A549 (cell line): Measurements from ENCODE around the gene LPO. TPM values are rescaled to one million over a fixed set of nuclear protein-coding genes. Genes with fewer than 3 reads are reported as not detected.

Experiments used
- ATAC-seq, 2 experiments: fragments of 200-7000 bp in 1 of 2; fragments of >200 bp in 1 of 2; cut with Nextera tagmentation in 1 of 2; cut with Tn5 transposase in 1 of 2; 3 replicates each; pipeline versions ENCODE4 v1.8.0 to v1.9.1; 2018 to 2020; ENCODE audit warnings: mild to moderate bottlenecking in 1 of 2, moderate library complexity in 1 of 2
- CTCF ChIA-PET: fragments of 300-600 bp; sonication (Branson Sonifier 250); formaldehyde crosslinking; extraction: SDS; loops from one replicate; lab custom pipeline; 2021; ENCODE audit warnings: antibody characterized with exemption, inconsistent platforms; lab: Yijun Ruan, JAX
- POLR2A ChIA-PET: fragments of 350-600 bp; formaldehyde crosslinking; extraction: SDS; loops from one replicate; lab custom pipeline; 2021; ENCODE audit warnings: antibody characterized with exemption, inconsistent platforms; lab: Yijun Ruan, JAX
- DNase-seq, 2 experiments: peaks; one replicate each; pipeline versions ENCODE4 v3.0.0 to v3.0.0-alpha.2; 2011 to 2016; ENCODE audit warnings: low read depth in 1 of 2, low spot score in 1 of 2
- FAIRE-seq: peaks from 2 replicates; lab custom pipeline; 2011; peaks lifted over from hg19 to GRCh38; lab: Jason Lieb, UNC
- H3K27ac ChIP-seq, 2 experiments: fragments of >200 bp; sonication (Bioruptor Twin); formaldehyde crosslinking; 3 replicates each; pipeline ENCODE4 v1.5.1; 2016 to 2017
- H3K4me1 ChIP-seq: fragments of >200 bp; sonication (Bioruptor Twin); formaldehyde crosslinking; 3 replicates; pipeline ENCODE4 v1.6.1; 2016
- H3K4me2 ChIP-seq: fragments of >200 bp; sonication (Bioruptor Twin); formaldehyde crosslinking; 3 replicates; pipeline ENCODE4 v1.6.1; 2016
- H3K4me3 ChIP-seq: fragments of >200 bp; sonication (Bioruptor Twin); formaldehyde crosslinking; 3 replicates; pipeline ENCODE4 v1.5.1; 2016
- H3K9me3 ChIP-seq: fragments of >200 bp; sonication (Bioruptor Twin); formaldehyde crosslinking; 3 replicates; pipeline ENCODE4 v1.6.1; 2016
- ATOH8 ChIP-seq: fragments of 250-450 bp; sonication (Bioruptor Pico); IDR thresholded peaks from 2 replicates; pipeline ENCODE4 v1.5.0; 2020; ENCODE audit warnings: low read depth, mild to moderate bottlenecking, moderate library complexity
- E2F6 ChIP-seq: IDR thresholded peaks from 2 replicates; pipeline ENCODE4 v1.6.1; 2012; ENCODE audit warnings: low read depth, borderline replicate concordance
- EHF ChIP-seq: fragments of 250-450 bp; sonication (Bioruptor Pico); IDR thresholded peaks from 2 replicates; pipeline ENCODE4 v1.5.0; 2020; ENCODE audit warnings: mild to moderate bottlenecking
- EP300 ChIP-seq, 2 experiments: fragments of >200 bp; sonication (Bioruptor Twin); formaldehyde crosslinking; IDR thresholded peaks; 2 replicates in 1 of 2; 3 replicates in 1 of 2; pipeline ENCODE4 v1.6.1; 2016 to 2017
- ESRRA ChIP-seq: fragments of 150-350 bp; IDR thresholded peaks from 2 replicates; pipeline ENCODE4 v1.6.1; 2014; ENCODE audit warnings: mild to moderate bottlenecking, low read length, borderline replicate concordance
- FOSB ChIP-seq: fragments of 250-450 bp; sonication (Bioruptor Pico); IDR thresholded peaks from 2 replicates; pipeline ENCODE4 v1.5.0; 2020; ENCODE audit warnings: mild to moderate bottlenecking, moderate library complexity
- FOSL2 ChIP-seq, 2 experiments: fragments of 450-650 bp in 1 of 2; fragments of >200 bp in 1 of 2; sonication (Bioruptor Twin) in 1 of 2; formaldehyde crosslinking; IDR thresholded peaks; 2 replicates each; pipeline versions ENCODE4 v1.5.0 to v1.6.1; 2016 to 2020; ENCODE audit warnings: mild to moderate bottlenecking in 1 of 2, moderate library complexity in 1 of 2
- HDAC2 ChIP-seq: fragments of 200-600 bp; sonication (generic); IDR thresholded peaks from 2 replicates; pipeline ENCODE4 v1.6.1; 2016
- HES2 ChIP-seq: fragments of >200 bp; sonication (Bioruptor Twin); formaldehyde crosslinking; IDR thresholded peaks from 2 replicates; pipeline ENCODE4 v1.6.1; 2016
- HOXA7 ChIP-seq: fragments of 250-450 bp; sonication (Bioruptor Pico); IDR thresholded peaks from 2 replicates; pipeline ENCODE4 v1.5.0; 2020; ENCODE audit warnings: mild to moderate bottlenecking, moderate library complexity
- HOXB5 ChIP-seq: fragments of 250-450 bp; sonication (Bioruptor Pico); IDR thresholded peaks from 2 replicates; pipeline ENCODE4 v1.5.0; 2020; ENCODE audit warnings: mild to moderate bottlenecking, moderate library complexity
- KDM1A ChIP-seq: fragments of 200-600 bp; sonication (generic); IDR thresholded peaks from 2 replicates; pipeline ENCODE4 v1.6.1; 2016; ENCODE audit warnings: low read depth, mild to moderate bottlenecking
- MAZ ChIP-seq: fragments of 150-350 bp; IDR thresholded peaks from 2 replicates; pipeline ENCODE4 v1.6.1; 2014; ENCODE audit warnings: antibody characterized with exemption, low read depth, low read length, borderline replicate concordance
- NR3C1 ChIP-seq: fragments of >200 bp; sonication (Bioruptor Twin); formaldehyde crosslinking; IDR thresholded peaks from 3 replicates; pipeline ENCODE4 v1.6.1; 2017
- RAD21 ChIP-seq, 2 experiments: fragments of >200 bp in 1 of 2; sonication (Bioruptor Twin) in 1 of 2; formaldehyde crosslinking in 1 of 2; IDR thresholded peaks in 1 of 2; conservative IDR thresholded peaks in 1 of 2; 2 replicates in 1 of 2; 3 replicates in 1 of 2; pipeline ENCODE4 v1.6.1; 2012 to 2018; ENCODE audit warnings: inconsistent platforms in 1 of 2
- RCOR1 ChIP-seq: fragments of 150-350 bp; IDR thresholded peaks from 2 replicates; pipeline ENCODE4 v1.6.1; 2014; ENCODE audit warnings: antibody characterized with exemption, low read length, low read depth
- RNF2 ChIP-seq: fragments of 200-600 bp; sonication (generic); IDR thresholded peaks from 2 replicates; pipeline ENCODE4 v1.6.1; 2016; ENCODE audit warnings: low read depth, mild to moderate bottlenecking, antibody characterized with exemption, moderate library complexity, borderline replicate concordance
- TP53 ChIP-seq: fragments of 250-450 bp; sonication (Bioruptor Pico); IDR thresholded peaks from 2 replicates; pipeline ENCODE4 v1.5.0; 2021; ENCODE audit warnings: mild to moderate bottlenecking, moderate library complexity
- ZNF302 ChIP-seq: fragments of 250-450 bp; sonication (Bioruptor Pico); IDR thresholded peaks from 2 replicates; pipeline ENCODE4 v1.9.0; 2021; ENCODE audit warnings: inconsistent platforms, mild to moderate bottlenecking, moderate library complexity
- WGBS: methylation state at CpG from one replicate; pipeline ENCODE4 v1.1.6; 2017; ENCODE audit errors: missing lambda C conversion rate; 5-methylcytosine and 5-hydroxymethylcytosine counted together
- polyA plus RNA-seq, 4 experiments: library from polyadenylated mRNA; depleted of rRNA in 3 of 4; stranded (reverse); fragments of >200 nt; fragmentation: RNase III in 1 of 4; extraction: RNeasy Plus Mini Kit Qiagen cat#74134 plus additional on column Dnase treatment in 1 of 4; gene quantifications; 2 replicates in 3 of 4; 3 replicates in 1 of 4; pipeline ENCODE4 v1.2.3, GENCODE V29; 2011 to 2017
- TF ChIP-seq, protein P1 (sequence below): fragments of >200 bp; sonication (Bioruptor Twin); formaldehyde crosslinking; IDR thresholded peaks from 3 replicates; pipeline ENCODE4 v1.5.1; 2016

The LPO gene
- polyA plus RNA-seq, 2 of the 4 experiments (the other 2 are of a cell fraction): not detected

DNA sequence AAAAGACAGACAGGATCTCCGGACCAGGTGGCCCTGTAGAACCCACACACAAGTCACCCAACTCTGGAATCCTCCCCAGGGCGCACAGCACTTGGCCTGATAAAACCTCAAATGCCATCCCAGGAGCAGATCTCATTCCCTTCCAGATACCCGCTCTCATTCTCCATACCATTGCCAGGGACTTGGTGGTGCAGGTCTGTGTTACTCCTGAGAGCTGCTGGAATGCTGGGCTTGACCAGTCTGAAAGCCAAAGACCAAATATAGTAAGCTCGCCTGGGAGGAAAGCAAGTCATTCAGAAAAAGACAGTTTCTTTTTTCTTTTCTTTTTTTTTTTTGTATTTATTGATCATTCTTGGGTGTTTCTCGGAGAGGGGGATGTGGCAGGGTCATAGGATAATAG lies 30.0 kb upstream of the LPO start:
- no peak for ATAC-seq
- FAIRE-seq: no peak
- Histone ChIP-seq H3K4me2 (no peak overlapping the region), H3K4me1 (no peaks in the 10 kb centered on the region), H3K4me3 (no peak overlapping the region), H3K9me3 (no peaks in the 10 kb centered on the region), H3K27ac (no peak overlapping the region)
- no peak for DNase-seq
- TF ChIP-seq KDM1A (no peak), ESRRA (no peak)
- TF ChIP-seq, protein P1, sequence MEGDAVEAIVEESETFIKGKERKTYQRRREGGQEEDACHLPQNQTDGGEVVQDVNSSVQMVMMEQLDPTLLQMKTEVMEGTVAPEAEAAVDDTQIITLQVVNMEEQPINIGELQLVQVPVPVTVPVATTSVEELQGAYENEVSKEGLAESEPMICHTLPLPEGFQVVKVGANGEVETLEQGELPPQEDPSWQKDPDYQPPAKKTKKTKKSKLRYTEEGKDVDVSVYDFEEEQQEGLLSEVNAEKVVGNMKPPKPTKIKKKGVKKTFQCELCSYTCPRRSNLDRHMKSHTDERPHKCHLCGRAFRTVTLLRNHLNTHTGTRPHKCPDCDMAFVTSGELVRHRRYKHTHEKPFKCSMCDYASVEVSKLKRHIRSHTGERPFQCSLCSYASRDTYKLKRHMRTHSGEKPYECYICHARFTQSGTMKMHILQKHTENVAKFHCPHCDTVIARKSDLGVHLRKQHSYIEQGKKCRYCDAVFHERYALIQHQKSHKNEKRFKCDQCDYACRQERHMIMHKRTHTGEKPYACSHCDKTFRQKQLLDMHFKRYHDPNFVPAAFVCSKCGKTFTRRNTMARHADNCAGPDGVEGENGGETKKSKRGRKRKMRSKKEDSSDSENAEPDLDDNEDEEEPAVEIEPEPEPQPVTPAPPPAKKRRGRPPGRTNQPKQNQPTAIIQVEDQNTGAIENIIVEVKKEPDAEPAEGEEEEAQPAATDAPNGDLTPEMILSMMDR: no peak
- 86% methylated on average over 5 of the region's 5 CpGs for WGBS
- ChIA-PET CTCF (interaction anchor here (3.4 kb wide), 1 partner anchor 9 kb away, joined by 19 read pairs; the partner anchor contains the start of gene MKS1), POLR2A (no interaction called here)

GRCh38 chr17:58210922-58211321 lies 27.5 kb upstream of the LPO start:
- Histone ChIP-seq H3K4me3 (no peak overlapping the region), H3K4me1 (no peaks in the 10 kb centered on the region), H3K9me3 (no peaks in the 10 kb centered on the region), H3K4me2 (no peak overlapping the region), H3K27ac (no peak overlapping the region)
- ATAC-seq: peak in 1 of 2 experiments; percentile 63; a peak in 3 of 6 replicates
- no peak for DNase-seq
- 71% methylated on average over 5 of the region's 5 CpGs for WGBS
- no peak for TF ChIP-seq MAZ
- TF ChIP-seq, protein P1: peak; percentile 26; the same call in 1 of the 3 replicates
- no peak for FAIRE-seq
- ChIA-PET CTCF (interaction anchor here (0.6 to 2.8 kb wide), 4 partner anchors 11 to 1422 kb away, joined by 3 to 13 read pairs (median 4); no protein-coding TSS in a partner anchor), POLR2A (no interaction called here)

GRCh38 chr17:58215685-58216084 lies 22.7 kb upstream of the LPO start:
- no peak for TF ChIP-seq EHF
- no peak for TF ChIP-seq RCOR1
- no peak for TF ChIP-seq NR3C1
- no peak for TF ChIP-seq FOSB (CRISPR knock-in tag)
- no peak for TF ChIP-seq ATOH8 (CRISPR knock-in tag)
- no peak for TF ChIP-seq HOXA7 (CRISPR knock-in tag)
- TF ChIP-seq FOSL2 (IDR thresholded peaks at IDR 0.05): no peak
- TF ChIP-seq FOSL2 (CRISPR knock-in tag; IDR thresholded peaks at IDR 0.05): no peak
- TF ChIP-seq ZNF302 (CRISPR knock-in tag): no peak
- no peak for TF ChIP-seq TP53 (CRISPR knock-in tag)
- no peak for TF ChIP-seq RAD21 (conservative IDR thresholded peaks at IDR 0.05 in 1 of 2, IDR thresholded peaks at IDR 0.05 in 1 of 2)
- TF ChIP-seq RNF2: no peak
- no peak for TF ChIP-seq HOXB5 (CRISPR knock-in tag)
- TF ChIP-seq HDAC2: no peak
- no peak for TF ChIP-seq E2F6
- no peak for TF ChIP-seq EP300 (IDR thresholded peaks at IDR 0.05)
- TF ChIP-seq HES2: no peak
- POLR2A ChIA-PET: no interaction called here
- Histone ChIP-seq H3K27ac (no peak overlapping the region), H3K4me3 (no peak overlapping the region), H3K9me3 (no peaks in the 10 kb centered on the region), H3K4me1 (peaks cover 8% of the 10 kb centered on the region; the same call in 2 of the 3 replicates), H3K4me2 (no peak overlapping the region)
- DNase-seq: peak in 1 of 2 experiments; percentile 31
- FAIRE-seq: no peak
- CTCF ChIA-PET: interaction anchor here (1.2 to 6.6 kb wide), 9 partner anchors 9 to 234 kb away, joined by 3 to 62 read pairs (median 5); no protein-coding TSS in a partner anchor
- ATAC-seq: peak; percentile 33 to 41; a peak in 2 of 6 replicates
